Ishikawa (cell line): Measurements from ENCODE around the gene OR14C36.

Source experiments
- CEBPB ChIP-seq: IDR thresholded peaks from 2 replicates; pipeline ENCODE4 v1.6.1; 2012
- CREB1 ChIP-seq: IDR thresholded peaks from 2 replicates; pipeline ENCODE4 v1.6.1; 2012; ENCODE audit warnings: low read depth
- FOXM1 ChIP-seq: IDR thresholded peaks from 2 replicates; pipeline ENCODE4 v1.6.1; 2012; ENCODE audit warnings: low read depth, borderline replicate concordance
- RAD21 ChIP-seq: IDR thresholded peaks from 2 replicates; pipeline ENCODE4 v1.6.1; 2012; ENCODE audit warnings: low read depth
- REST ChIP-seq: IDR thresholded peaks from 2 replicates; pipeline ENCODE4 v1.6.1; 2012; ENCODE audit warnings: low read depth, mild to moderate bottlenecking
- USF1 ChIP-seq: IDR thresholded peaks from 2 replicates; pipeline ENCODE4 v1.6.1; 2012
- YY1 ChIP-seq: IDR thresholded peaks from 2 replicates; pipeline ENCODE4 v1.6.1; 2012; ENCODE audit warnings: low read depth

- TF ChIP-seq YY1 (no peak), USF1 (no peak), FOXM1 (no peak), CEBPB (no peak), REST (no peak), RAD21 (no peak), CREB1 (no peak)
Measured at GRCh38 chr1:248303324-248303723, 45.3 kb upstream of the OR14C36 start, which contains the start of gene OR2T12.
